GM23248 (cell line): ENCODE data around the gene MARK1. TPM values are rescaled to one million over a fixed set of nuclear protein-coding genes. Genes with fewer than 3 reads are reported as not detected.

Source experiments
- DNase-seq: peaks from one replicate; pipeline ENCODE4 v3.0.0-alpha.2; 2015
- H2AFZ ChIP-seq: fragments of 200-600 bp; sonication (generic); 2 replicates; pipeline ENCODE4 v1.6.1; 2016; ENCODE audit warnings: antibody characterized with exemption
- H3F3A ChIP-seq: fragments of 200-600 bp; sonication (generic); 2 replicates; pipeline ENCODE4 v1.6.1; 2016; ENCODE audit warnings: mild to moderate bottlenecking, antibody characterized with exemption, mixed run types; ENCODE audit not compliant: insufficient read depth
- H3K27ac ChIP-seq: fragments of 200-600 bp; sonication (generic); 2 replicates; pipeline ENCODE4 v1.5.1; 2016; ENCODE audit warnings: mild to moderate bottlenecking
- H3K27me3 ChIP-seq: fragments of 200-600 bp; sonication (generic); replicated peaks from 2 replicates; pipeline ENCODE4 v1.6.1; 2016; ENCODE audit warnings: mild to moderate bottlenecking; ENCODE audit not compliant: insufficient read depth
- H3K36me3 ChIP-seq: fragments of 200-600 bp; sonication (generic); 2 replicates; pipeline ENCODE4 v1.6.1; 2016; ENCODE audit warnings: low read depth, mild to moderate bottlenecking
- H3K4me1 ChIP-seq: fragments of 200-600 bp; sonication (generic); 2 replicates; pipeline ENCODE4 v1.6.1; 2016; ENCODE audit warnings: mild to moderate bottlenecking; ENCODE audit not compliant: insufficient read depth
- H3K4me2 ChIP-seq: fragments of 200-600 bp; sonication (generic); one replicate; pipeline ENCODE4 v1.6.1; 2016; ENCODE audit warnings: mild to moderate bottlenecking; ENCODE audit not compliant: unreplicated experiment
- H3K4me3 ChIP-seq: fragments of 200-600 bp; sonication (generic); 2 replicates; pipeline ENCODE4 v1.5.1; 2016; ENCODE audit warnings: mild to moderate bottlenecking
- H3K79me2 ChIP-seq: fragments of 200-600 bp; sonication (generic); 2 replicates; pipeline ENCODE4 v1.6.1; 2016; ENCODE audit warnings: mild to moderate bottlenecking; ENCODE audit not compliant: insufficient read depth
- H3K9ac ChIP-seq: fragments of 200-600 bp; sonication (generic); 2 replicates; pipeline ENCODE4 v1.6.1; 2016; ENCODE audit warnings: mild to moderate bottlenecking
- H3K9me2 ChIP-seq: fragments of 200-600 bp; sonication (generic); 2 replicates; pipeline ENCODE4 v1.6.1; 2016; ENCODE audit warnings: mixed run types, mild to moderate bottlenecking, moderate library complexity; ENCODE audit not compliant: insufficient read depth
- H3K9me3 ChIP-seq: fragments of 200-600 bp; sonication (generic); one replicate; pipeline ENCODE4 v1.6.1; 2017; ENCODE audit warnings: low read depth
- H4K20me1 ChIP-seq: fragments of 200-600 bp; sonication (generic); 2 replicates; pipeline ENCODE4 v1.6.0; 2016; ENCODE audit not compliant: insufficient read depth
- EZH2 ChIP-seq: fragments of 200-600 bp; sonication (generic); IDR thresholded peaks from 2 replicates; pipeline ENCODE4 v1.6.1; 2018; ENCODE audit warnings: antibody characterized with exemption, mild to moderate bottlenecking; ENCODE audit not compliant: insufficient read depth, poor library complexity, severe bottlenecking
- EZH2phosphoT487 ChIP-seq: fragments of 200-600 bp; sonication (generic); IDR thresholded peaks from 2 replicates; pipeline ENCODE4 v1.6.1; 2018; ENCODE audit warnings: antibody characterized with exemption, moderate library complexity, mild to moderate bottlenecking, low read depth; ENCODE audit not compliant: insufficient read depth
- WGBS, 2 experiments: methylation state at CpG; one replicate each; pipeline ENCODE4 v1.1.6; 2015 to 2017; ENCODE audit warnings: low lambda C conversion rate in 2 of 2, low coverage in 1 of 2; ENCODE audit errors: missing lambda C conversion rate in 2 of 2; 5-methylcytosine and 5-hydroxymethylcytosine counted together
- in situ Hi-C: fragments of 300-500 bp; cut with MboI; formaldehyde crosslinking; loops from 2 replicates; pipeline ENCODE4 v1.15.0; 2020
- polyA plus RNA-seq: library from polyadenylated mRNA; unstranded; fragments of >200 nt; fragmentation: Nextera tagmentation; extraction: Ambion mirVana; gene quantifications from 2 replicates; pipeline ENCODE4 v1.2.1, GENCODE V29; 2016
- total RNA-seq: library from RNA; depleted of rRNA; stranded (reverse); fragments of >200 nt; shearing (Covaris generic); gene quantifications from 2 replicates; pipeline ENCODE4 v1.2.3, GENCODE V29; 2014

Gene MARK1
- total and polyA plus RNA-seq, 2 experiments from 2014 or later = 0.40 to 0.65 TPM

GRCh38 chr1:220500372-220500771 is 27.6 kb upstream of the MARK1 start:
- no peak overlapping the region for H3K4me3 ChIP-seq
- H3K4me2 ChIP-seq = no peak overlapping the region
- no peak for TF ChIP-seq EZH2phosphoT487
- no peak for TF ChIP-seq EZH2
- in situ Hi-C loops = no loop called here
- no peak overlapping the region for H2AFZ ChIP-seq
- H3K36me3 ChIP-seq = no peaks in the 10 kb centered on the region
- H3K27ac ChIP-seq = no peak overlapping the region
- H4K20me1 ChIP-seq = no peaks in the 10 kb centered on the region
- no peaks in the 10 kb centered on the region for H3K4me1 ChIP-seq
- H3K27me3 ChIP-seq = 0 out of 2 replicates have a peak, but pooled peaks cover 7% of the 10 kb centered on the region
- H3K79me2 ChIP-seq = no peaks in the 10 kb centered on the region
- H3K9me2 ChIP-seq = no peaks in the 10 kb centered on the region
- H3K9ac ChIP-seq = no peak overlapping the region
- no peaks in the 10 kb centered on the region for H3F3A ChIP-seq
- WGBS, 2 experiments = 67 to 75% methylated on average over 1 of the region's 1 CpG
- H3K9me3 ChIP-seq = no peaks in the 10 kb centered on the region
- DNase-seq = no peak

- H3F3A ChIP-seq = no peaks in the 10 kb centered on the region
- no peaks in the 10 kb centered on the region for H3K36me3 ChIP-seq
- no peaks in the 10 kb centered on the region for H3K4me1 ChIP-seq
- in situ Hi-C loops = no loop called here
- no peaks in the 10 kb centered on the region for H4K20me1 ChIP-seq
- no peaks in the 10 kb centered on the region for H3K9me3 ChIP-seq
- no peaks in the 10 kb centered on the region for H3K9me2 ChIP-seq
- 25 to 29% methylated on average over 5 of the region's 5 CpGs for WGBS, 2 experiments
- no peak overlapping the region for H3K4me3 ChIP-seq
- H3K9ac ChIP-seq = no peak overlapping the region
- DNase-seq = no peak
- H3K27me3 ChIP-seq = 0 out of 2 replicates have a peak, but pooled peaks cover 7% of the 10 kb centered on the region
- no peak overlapping the region for H3K4me2 ChIP-seq
- no peaks in the 10 kb centered on the region for H3K79me2 ChIP-seq
- no peak overlapping the region for H3K27ac ChIP-seq
- TF ChIP-seq EZH2phosphoT487 (no peak), EZH2 (no peak)
- H2AFZ ChIP-seq = no peak overlapping the region
These were observed 23.6 kb upstream of the MARK1 start for GRCh38 chr1:220504329-220504728.

- WGBS, 2 experiments = 39 to 45% methylated on average over 5 of the region's 5 CpGs
- no peaks in the 10 kb centered on the region for H3K4me1 ChIP-seq
- TF ChIP-seq EZH2 = no peak
- no peak for TF ChIP-seq EZH2phosphoT487
- no peaks in the 10 kb centered on the region for H3K36me3 ChIP-seq
- no peaks in the 10 kb centered on the region for H3K79me2 ChIP-seq
- 0 out of 2 replicates have a peak, but pooled peaks cover 7% of the 10 kb centered on the region for H3K27me3 ChIP-seq
- no peaks in the 10 kb centered on the region for H3K9me3 ChIP-seq
- no peaks in the 10 kb centered on the region for H4K20me1 ChIP-seq
- in situ Hi-C loops = no loop called here
- no peak overlapping the region for H3K9ac ChIP-seq
- H3K9me2 ChIP-seq = no peaks in the 10 kb centered on the region
- no peak overlapping the region for H3K4me2 ChIP-seq
- H3K4me3 ChIP-seq = no peak overlapping the region
- H3F3A ChIP-seq = no peaks in the 10 kb centered on the region
- H2AFZ ChIP-seq = no peak overlapping the region
- DNase-seq = no peak
- no peak overlapping the region for H3K27ac ChIP-seq
These were observed 20.9 kb upstream of the MARK1 start for GRCh38 chr1:220507085-220507484.

- no peaks in the 10 kb centered on the region for H3K27me3 ChIP-seq
- no peaks in the 10 kb centered on the region for H3K9me3 ChIP-seq
- H2AFZ ChIP-seq = no peak overlapping the region
- no peaks in the 10 kb centered on the region for H3K4me1 ChIP-seq
- H3K9ac ChIP-seq = no peak overlapping the region
- H3K79me2 ChIP-seq = no peaks in the 10 kb centered on the region
- in situ Hi-C loops = no loop called here
- no peaks in the 10 kb centered on the region for H4K20me1 ChIP-seq
- peak; percentile 36 for DNase-seq
- no peak overlapping the region for H3K27ac ChIP-seq
- no peak overlapping the region for H3K4me3 ChIP-seq
- H3K9me2 ChIP-seq = no peaks in the 10 kb centered on the region
- no peaks in the 10 kb centered on the region for H3F3A ChIP-seq
- no peaks in the 10 kb centered on the region for H3K36me3 ChIP-seq
- 54 to 58% methylated on average over 4 of the region's 4 CpGs for WGBS, 2 experiments
- TF ChIP-seq EZH2phosphoT487 (no peak), EZH2 (no peak)
- H3K4me2 ChIP-seq = no peak overlapping the region
These were observed 16.8 kb upstream of the MARK1 start for GRCh38 chr1:220511179-220511578.

GRCh38 chr1:220511785-220512184 is 16.2 kb upstream of the MARK1 start:
- Histone ChIP-seq H4K20me1 (no peaks in the 10 kb centered on the region), H3K4me3 (no peak overlapping the region), H2AFZ (no peak overlapping the region), H3K36me3 (no peaks in the 10 kb centered on the region), H3K4me1 (no peaks in the 10 kb centered on the region), H3F3A (no peaks in the 10 kb centered on the region), H3K79me2 (no peaks in the 10 kb centered on the region), H3K9me2 (no peaks in the 10 kb centered on the region), H3K9me3 (no peaks in the 10 kb centered on the region), H3K27ac (no peak overlapping the region), H3K9ac (no peak overlapping the region), H3K27me3 (no peaks in the 10 kb centered on the region), H3K4me2 (no peak overlapping the region)
- TF ChIP-seq EZH2phosphoT487 (no peak), EZH2 (no peak)
- WGBS, 2 experiments = 43 to 45% methylated on average over 4 of the region's 4 CpGs
- in situ Hi-C loops = no loop called here
- DNase-seq = peak; percentile 7
